ENCODE results near the gene MEIKIN.
"Not testable (repeated sequence)": the region's sequence is repeated elsewhere in the genome, so short reads cannot be mapped to it uniquely, and the experiment has no call there.

Gene MEIKIN

DNA sequence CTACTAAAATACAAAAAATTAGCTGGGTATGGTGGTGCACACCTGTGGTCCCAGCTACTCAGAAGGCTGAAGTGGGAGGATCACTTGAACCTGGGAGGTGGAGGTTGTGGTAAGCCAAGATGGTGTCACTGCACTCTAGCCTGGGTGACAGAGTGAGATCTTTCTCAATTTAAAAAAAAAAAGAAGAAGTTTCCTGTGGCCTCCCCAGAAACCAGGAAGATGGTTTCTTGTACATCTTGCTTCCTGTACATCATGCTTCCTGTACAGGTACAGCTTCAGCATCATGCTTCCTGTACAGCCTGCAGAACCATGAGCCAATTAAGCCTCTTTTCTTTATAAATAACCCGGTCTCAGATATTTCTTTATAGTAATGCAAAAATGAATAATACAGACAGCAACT, 43.2 kb downstream of the MEIKIN start:
- DNase-seq = not testable (repeated sequence)

DNA sequence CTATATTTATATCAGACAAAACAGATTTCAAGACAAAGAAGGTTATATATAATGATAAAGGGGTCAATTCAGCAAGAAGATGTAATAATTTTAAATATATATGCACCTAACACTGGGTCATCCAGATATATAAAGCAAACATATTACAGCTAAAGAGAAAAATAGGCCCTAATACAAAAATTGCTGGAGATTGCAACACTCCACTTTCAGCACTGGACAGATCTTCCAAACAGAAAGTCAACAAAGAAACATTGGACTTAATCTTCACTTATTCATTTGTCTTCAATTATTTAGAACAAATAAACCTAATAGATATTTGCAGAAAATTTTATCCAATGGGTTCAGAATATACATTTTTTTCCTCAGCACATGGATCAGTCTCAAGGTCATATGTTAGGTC, 45.8 kb downstream of the MEIKIN start:
- no peak for DNase-seq

DNA sequence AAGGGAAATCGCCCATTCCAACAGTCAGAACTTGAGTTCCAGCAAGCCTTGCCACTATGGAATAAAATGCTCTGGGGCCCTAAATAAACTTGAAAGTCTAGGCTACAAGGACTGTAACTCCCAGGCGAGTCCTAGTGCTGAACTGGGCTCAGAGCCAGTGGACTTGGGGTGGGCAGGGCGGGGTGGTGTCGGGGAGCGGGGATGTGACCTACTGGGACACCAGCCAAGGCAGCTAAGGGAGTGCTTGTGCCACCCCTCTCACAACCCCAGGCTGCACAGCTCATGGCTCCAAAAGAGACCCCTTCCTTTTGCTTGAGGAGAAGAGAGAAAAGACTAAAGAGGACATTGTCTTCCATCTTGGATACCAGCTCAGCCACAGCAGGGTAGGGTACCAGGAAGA, 61.5 kb downstream of the MEIKIN start:
- no peak for DNase-seq

DNA sequence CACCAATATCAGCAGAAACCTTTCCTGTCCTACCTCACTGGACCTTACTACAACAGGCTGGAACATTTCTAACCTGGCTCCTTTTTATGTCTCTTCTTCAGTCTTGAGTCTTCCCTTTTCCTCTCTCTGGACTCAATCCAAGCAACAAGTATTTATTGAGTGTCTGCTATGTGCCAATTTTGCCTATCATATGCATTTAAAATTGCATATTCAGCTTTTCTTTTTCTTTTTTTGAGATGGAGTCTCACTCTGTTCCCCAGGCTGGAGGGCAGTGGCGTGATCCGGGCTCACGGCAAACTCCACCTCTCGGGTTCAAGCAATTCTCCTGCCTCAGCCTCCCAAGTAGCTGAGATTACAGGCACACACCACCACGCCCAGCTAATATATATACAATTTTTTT, 65.8 kb downstream of the MEIKIN start:
- no peak for DNase-seq

DNA sequence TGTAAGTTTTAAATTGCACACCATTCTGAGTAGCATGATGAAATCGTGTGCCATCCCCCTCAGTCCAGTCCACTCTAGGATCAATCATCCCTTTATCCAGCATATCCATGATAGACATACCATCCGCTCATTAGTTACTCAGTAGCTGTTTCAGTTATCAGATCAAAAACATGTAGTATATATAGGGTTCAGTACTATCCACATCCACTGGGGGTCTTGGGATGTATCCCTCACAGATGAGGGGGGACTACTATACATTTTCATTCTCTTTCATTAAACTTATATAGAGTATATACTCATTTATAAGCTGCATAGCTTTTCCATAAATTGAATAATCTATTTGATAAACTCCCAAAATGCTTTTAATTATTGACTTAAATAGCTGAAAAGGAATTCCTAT, 67.6 kb downstream of the MEIKIN start:
- DNase-seq = no peak

DNA sequence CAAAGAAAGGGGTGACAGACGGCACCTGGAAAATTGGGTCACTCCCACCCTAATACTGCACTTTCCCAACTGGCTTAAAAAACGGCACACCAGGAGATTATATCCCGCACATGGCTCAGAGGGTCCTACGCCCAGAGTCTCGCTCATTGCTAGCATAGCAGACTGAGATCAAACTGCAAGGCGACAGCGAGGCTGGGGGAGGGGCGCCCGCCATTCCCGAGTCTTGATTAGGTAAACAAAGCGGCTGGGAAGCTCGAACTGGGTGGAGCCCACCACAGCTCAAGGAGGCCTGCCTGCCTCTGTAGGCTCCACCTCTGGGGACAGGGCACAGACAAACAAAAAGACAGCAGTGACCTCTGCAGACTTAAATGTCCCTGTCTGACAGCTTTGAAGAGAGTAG, 74.2 kb downstream of the MEIKIN start:
- DNase-seq = not testable (repeated sequence)

DNA sequence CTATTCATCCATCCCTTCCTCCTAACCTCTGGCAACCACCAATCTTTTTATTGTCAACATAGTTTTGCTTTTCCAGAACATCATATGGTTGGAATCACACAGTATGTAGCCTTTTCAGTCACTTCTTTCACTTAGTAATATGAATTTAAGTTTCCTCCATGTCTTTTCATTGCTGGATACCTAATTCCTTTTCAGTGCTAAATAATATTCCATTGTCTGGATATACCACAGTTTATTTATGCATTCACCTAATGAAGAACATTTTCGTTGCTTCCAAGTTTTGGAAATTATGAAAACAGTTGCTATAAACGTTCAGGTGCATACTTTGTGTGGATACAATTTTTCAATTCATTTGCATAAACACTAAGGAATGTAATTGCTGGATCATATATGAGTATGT, 77.9 kb downstream of the MEIKIN start:
- no peak for DNase-seq

DNA sequence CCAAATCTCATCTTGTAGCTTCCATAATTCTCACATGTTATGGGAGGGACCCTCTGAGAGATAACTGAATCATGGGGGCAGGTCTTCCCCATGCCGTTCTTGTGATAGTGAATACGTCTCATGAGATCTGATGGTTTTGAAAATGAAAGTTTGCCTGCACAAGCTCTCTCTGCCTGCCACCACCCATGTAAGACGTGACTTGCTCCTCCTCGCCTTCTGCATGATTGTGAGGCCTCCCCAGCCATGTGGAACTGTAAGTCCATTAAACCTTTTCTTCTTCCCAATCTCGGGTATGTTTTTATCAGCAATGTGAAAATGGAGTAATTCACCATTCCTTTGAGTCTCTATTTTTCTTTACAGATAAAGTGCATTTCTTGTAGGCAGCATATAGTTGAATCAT, 81.8 kb downstream of the MEIKIN start:
- no peak for DNase-seq

DNA sequence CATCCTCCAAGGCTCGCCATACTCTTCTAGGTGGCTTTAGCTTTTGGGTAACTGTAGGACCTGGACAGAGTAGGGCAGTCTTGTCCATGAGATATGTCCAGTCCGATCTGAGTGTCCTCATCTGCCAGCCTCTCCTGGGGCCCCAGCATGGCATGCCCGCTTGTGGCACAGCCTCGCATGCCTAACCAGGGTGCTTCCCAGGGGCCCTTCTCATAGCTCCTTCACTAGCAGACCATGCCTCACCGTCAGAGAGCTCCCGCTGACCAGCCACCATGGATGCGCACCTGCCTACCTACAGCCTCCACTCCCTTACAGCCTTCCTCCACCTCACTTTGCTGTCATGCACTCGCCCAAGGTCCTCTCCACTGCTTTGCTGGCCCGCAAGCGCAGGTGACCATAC, 88.1 kb downstream of the MEIKIN start:
- no peak for DNase-seq

DNA sequence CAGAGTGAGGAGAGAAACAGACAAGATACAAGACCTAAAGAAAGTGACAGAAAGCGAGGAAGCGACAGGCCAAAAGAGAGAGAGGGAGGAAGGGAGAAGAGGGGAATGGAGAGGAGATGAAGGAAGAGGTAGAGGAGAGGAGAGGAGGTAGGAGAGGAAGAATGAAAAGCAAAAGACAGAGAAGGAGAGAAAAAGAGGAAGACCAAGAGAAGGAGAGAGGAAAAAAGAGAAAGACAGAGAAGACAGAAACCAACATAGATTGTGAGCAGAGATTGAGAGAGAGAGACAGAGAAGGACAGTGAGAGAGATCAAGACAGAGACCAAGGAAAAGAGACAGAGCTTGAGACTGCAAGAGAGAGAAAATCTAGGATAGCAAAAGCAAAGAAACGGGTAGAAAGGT, 90.0 kb downstream of the MEIKIN start:
- no peak for DNase-seq

DNA sequence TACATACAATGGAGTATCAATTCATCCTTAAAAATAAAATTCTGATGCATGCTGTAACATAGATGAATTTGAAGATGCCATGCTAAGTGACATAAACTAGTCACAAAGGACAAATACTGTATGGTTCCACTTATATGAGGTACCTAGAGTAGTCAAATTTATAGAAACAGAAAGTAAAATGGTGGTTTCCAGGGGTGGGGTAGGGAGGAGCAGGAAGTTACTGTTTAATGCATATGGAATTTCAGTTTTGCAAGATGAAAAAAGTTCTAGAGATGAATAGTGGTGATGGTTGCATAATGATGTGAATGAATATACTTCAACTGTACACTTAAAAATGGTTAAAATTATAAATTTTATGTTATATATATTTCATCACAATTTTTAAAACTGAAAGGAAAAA, 91.3 kb downstream of the MEIKIN start:
- no peak for DNase-seq

DNA sequence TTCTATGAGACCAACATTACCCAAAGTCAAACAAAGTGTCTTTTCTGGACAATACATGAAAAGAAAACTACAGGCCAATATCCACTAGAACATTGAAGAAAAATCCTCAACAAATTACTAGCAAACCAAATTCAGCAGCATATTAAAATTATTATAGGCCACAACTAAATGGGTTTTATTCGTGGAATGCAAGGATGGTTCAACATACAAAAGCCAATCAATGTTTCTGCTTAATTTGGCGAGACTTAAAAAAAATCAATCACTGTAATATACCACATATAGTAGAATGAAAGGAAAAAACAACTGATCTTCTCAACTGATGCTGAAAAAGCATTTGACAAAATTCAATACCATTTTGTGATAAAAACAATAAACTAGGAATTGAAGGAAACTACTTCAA, 96.8 kb downstream of the MEIKIN start:
- DNase-seq = no peak

DNA sequence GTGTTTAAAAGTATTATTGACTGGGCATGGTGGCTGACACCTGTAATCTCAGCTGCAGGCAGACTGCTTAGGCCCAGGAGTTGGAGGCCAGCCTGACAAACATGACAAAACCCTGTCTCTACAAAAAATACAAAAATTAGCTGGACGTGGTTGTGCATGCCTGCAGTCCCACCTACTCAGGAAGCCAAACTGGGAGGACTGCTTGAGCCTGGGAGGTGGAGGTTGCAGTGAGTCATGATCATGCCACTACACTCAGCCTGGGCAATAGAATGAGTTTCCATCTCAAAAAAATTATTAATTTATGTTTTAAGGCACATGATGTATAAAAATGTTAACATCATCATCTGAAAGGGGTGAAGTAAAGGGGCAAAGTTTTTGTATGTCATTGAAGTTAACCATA, 98.9 kb downstream of the MEIKIN start:
- no peak for DNase-seq

DNA sequence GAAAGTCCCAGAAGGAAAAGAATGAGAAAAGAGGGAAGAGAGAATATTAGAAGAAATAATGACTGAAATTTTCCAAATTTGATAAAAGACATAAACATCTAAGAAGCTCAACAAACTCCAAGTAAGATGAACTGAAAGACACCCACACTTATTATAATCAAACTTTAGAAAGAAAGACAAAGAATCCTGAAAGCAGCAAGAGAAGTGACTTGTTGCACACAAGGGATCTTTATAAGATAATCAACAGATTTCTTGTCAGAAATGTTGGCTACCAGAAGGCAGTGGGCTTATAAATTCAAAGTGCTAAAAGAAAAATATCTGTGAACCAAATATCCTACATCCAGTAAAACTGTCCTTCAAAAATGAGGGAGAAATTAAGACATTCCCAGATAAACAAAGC, 99.6 kb downstream of the MEIKIN start:
- DNase-seq = no peak

DNA sequence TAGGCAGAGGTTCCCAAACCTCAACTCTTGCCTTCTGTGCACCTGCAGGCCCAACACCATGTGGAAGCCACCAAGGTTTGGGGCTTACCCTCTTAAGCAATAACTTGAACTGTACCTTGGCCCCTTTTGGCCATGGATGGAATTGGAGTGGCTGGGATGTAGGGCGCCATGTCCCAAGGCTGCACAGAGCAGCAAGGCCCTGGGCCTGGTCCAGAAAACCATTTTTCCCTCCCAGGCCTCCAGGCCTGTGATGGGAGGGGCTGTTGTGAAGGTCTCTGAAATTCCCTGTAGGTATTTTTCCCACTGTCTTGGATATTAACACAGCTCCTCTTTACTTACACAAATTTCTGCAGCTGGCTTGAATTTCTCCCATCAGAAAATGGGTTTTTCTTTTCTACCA, 102.5 kb downstream of the MEIKIN start:
- not testable (repeated sequence) for DNase-seq

DNA sequence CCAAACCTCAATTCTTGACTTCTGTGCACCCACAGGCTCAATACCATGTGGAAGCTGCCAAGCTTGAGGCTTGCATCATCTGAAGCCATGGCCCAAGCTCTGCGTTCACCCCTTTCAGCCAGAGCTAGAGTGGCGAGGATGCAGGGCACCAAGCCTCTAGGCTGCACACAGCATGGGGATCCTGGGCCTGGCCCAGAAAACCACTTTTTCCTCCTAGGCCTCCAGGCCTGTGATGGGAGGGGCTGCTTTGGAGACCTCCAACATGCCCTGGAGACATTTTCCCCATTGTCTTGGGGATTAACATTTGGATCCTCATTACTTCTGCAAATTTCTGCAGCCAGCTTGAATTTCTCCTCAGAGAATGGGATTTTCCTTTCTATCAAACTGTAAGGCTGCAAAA, 112.8 kb downstream of the MEIKIN start:
- DNase-seq = not testable (repeated sequence)

DNA sequence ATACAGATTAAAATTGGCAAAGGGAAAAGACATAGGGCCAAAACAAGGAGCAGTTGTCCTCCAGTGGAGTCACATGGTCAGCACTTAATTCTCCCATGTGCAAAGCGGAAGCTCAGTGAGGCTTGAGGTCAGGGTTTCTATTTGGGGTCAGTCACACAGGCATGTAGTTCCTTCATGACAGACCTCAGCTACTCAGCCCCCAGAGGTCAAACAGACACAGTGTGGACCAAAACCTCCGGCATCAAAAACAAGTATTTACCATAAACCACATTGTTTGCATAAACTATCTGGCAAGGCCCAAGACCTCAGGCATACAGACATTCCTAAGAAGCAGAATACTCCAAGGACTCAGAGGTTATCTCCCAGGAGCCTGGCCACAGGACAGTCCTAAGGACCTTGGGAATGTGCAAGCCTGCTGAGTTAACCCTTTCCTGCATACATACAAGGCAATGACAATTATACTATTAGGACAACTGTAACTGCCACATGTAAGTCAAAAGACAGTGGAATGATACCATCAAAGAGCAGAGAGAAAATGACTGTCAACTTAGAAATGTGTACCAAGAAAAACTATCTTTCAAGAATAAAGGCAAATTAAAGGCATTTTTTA, 120.0 kb downstream of the MEIKIN start:
- DNase-seq = no peak

DNA sequence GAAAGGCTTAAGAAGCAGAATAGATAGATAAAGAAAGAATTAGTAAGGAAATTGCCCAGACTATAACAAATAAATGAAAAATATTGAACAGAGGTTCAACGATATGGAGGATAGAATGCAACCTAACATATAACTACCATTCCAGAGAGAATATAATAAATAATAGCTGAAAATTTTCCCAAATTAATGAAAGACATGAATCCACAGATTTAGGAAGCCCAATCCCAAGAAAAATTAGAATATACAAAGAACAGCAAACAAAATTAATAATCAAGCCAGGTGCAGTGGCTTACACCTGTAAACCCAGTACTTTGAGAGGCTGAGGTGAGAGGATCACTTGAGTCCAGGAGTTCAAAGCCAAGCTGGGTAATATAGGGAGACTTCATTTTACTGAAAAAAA, 120.8 kb downstream of the MEIKIN start:
- DNase-seq = no peak

DNA sequence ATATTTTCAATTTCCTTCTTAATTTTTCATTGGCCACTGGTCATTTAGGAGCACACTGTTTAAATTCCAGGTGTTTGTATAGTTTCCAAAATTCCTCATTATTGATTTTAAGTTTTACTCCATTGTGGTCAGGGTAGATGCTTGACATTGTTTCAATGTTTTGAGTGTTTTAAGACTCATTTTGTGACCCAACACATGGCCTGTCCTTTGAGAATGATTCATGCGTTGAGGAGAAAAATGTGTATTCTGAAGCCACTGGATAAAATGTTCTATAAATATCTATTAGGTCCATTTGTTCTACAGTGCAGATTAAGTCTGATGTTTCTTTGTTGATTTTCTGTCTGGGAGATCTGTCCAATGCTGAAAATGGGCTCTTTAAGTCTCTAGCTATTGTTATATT, 124.2 kb downstream of the MEIKIN start:
- DNase-seq = no peak

DNA sequence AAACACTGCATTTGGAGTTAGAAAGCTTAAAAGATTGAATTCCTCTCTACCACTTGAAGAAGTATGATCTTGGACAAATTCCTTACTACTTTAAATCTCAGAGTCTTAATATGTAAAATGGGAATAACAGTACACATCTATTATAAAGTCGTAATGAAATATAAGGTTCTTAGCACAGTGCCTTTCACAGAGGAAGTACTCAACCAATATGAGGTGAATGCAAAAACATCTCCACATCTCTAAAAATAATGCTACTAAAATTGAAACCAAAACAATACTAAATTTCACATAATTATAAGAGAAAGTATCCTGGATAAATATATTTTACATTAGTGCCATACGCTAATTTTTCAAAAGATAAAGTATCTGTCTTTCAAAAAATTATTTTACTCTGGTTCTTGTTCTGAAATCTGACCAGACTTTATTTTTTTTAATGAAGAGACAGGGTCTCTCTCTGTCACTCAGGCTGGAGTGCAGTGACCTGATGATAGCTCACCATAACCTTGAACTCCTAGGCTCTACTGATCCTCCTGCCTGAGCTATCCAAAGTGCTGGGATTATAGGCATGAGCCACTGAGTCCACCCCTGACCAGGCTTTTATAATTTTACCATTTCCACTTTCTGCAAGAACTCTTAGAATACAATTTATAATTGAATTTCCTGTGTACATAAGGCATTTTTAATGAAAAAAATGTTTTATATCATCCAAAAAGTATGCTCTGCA, 127.3 kb downstream of the MEIKIN start:
- no peak for DNase-seq

DNA sequence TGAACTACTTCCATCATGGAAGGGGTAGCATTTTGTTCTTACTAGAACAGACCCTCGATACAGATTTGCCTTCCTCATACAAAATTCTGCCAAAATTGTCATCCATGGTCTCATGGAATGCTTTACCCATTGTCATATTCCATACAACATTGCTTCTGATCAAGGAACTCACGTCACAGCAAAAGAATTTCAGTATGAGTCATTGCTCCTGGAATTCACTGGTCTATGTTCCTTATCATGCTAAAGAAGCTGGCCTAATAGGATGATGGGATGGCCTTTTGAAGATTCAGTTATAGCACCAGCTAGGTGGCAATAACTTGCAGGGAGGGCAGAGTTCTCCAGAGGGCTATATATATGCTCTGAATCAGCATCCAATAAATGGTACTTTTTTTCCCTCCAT, 130.5 kb downstream of the MEIKIN start:
- no peak for DNase-seq

DNA sequence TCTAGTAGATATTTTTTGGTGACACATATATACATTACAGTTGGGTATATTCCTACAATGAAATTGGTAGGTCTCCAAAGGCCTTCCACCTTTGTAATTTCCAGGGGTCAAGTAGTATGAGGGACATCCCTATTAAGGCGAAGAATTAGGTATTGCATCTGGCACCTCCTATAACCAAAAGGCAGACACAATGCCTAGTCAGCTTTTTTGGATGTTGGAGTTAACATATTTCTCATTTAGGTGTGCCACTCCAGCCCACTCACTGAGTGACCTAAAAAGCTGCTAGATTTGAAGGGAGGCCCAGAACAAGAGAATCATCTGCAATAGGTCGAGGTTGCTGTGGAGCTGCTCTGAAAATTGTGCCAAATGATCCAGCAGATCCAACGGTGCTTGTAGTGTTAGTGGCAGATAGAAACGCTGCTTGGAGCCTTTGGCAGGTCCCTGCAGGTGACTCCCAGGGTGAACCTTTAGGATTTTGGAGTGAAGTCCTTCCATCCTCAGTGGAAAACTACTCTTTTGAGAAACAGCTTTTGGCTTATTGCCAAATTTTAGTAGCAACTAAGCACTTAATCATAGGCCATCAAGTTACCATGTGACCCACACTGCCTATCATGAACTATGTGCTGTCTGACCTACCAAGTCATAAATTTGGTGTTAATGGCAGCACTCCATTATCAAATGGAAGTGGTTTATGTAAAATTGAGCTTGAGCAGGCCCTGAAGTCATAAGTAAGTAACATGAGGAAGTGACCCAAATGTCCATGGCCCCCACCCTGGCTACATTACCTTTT, 132.9 kb downstream of the MEIKIN start:
- DNase-seq = no peak

DNA sequence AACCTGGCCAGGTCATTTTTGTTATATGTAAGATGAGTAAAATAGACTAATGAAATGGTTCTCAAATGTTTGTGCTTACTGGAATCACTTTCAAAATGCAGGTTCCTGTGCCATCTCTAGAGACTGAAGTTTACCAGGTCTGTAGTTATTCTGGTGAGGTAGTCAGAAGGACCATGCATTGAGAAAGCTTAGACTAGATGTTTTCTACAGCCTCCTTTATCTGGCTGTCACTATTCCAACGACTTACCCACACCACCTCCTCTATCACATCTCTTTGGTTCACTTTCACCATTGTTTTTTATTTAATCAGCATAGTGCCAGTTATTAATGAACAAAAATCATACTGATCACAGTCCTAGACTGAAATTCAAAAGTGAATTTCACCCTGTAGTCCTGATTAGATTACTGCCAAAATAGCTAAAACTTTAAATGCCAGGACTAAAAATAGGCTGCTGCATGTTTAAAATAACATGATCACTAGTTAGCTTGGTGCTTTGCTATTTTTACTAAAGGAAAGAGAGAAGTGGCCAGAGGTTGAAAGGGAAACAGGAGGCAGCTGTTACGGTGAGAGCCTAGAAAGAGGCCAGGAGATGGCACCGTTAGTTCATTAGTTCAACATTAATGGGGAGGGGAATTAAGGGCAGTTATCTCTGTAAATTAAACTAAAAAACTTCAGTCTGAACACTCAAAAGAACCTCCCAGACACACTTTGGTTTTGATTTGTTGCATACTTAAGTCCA, 134.8 kb downstream of the MEIKIN start:
- no peak for DNase-seq

Data from stimulated activated CD4-positive, alpha-beta T cell treated with anti-CD3 and anti-CD28 coated beads, Interleukin-2, amount 100 ng/mL, for 24 hours (primary cell).